ENCODE measurements around the gene PATJ. TPM values are rescaled to one million over a fixed set of nuclear protein-coding genes. Genes with fewer than 3 reads are reported as not detected.
"Not testable (repeated sequence)": the region's sequence is repeated elsewhere in the genome, so short reads cannot be mapped to it uniquely, and the experiment has no call there.

PATJ gene
- total RNA-seq: 10 to 100 TPM; 25.7 to 37.4 (median 31.8) TPM

- H3K27ac ChIP-seq (replicated peaks in 1 of 4): peak within 1 kb of the TSS; percentile 95 to 98 (median 98)
- no peak for TF ChIP-seq EP300 (IDR thresholded peaks at IDR 0.05)
- TF ChIP-seq POLR2AphosphoS5 (IDR thresholded peaks at IDR 0.05): no peak
- TF ChIP-seq CTCF (IDR thresholded peaks at IDR 0.05): no peak
- TF ChIP-seq POLR2A (IDR thresholded peaks at IDR 0.05; ENCODE audit: low read depth): no peak
- no peaks in the 10 kb centered on the region for H3K9me3 ChIP-seq
- peak within 1 kb of the TSS; percentile 88 to 99 (median 93) for H3K4me3 ChIP-seq
- peaks cover 4 to 31% (median 27%) of the 10 kb centered on the region in 4 donors for H3K4me1 ChIP-seq
- WGBS: 6% methylated on average over 46 of the region's 54 CpGs
- intact Hi-C loops (cut with DNase I): loop anchor here (10.0 kb wide), 1 partner anchor 93 kb away; no protein-coding TSS in a partner anchor
- H3K27me3 ChIP-seq: no peaks in the 10 kb centered on the region
- no peak for DNase-seq (ENCODE audit: extremely low spot score)
- no peaks in the 10 kb centered on the region for H3K36me3 ChIP-seq
These were observed at the start of gene PATJ for GRCh38 chr1:61741711-61742619. Gene PATJ, plus strand, starts transcription at chr1:61742480. Its CDS starts 20,413 bp downstream, at chr1:61762893.

GRCh38 chr1:61699911-61700851 lies 42.1 kb upstream of the PATJ start:
- Histone ChIP-seq H3K36me3 (peaks cover 16 to 86% (median 57%) of the 10 kb centered on the region in 4 donors), H3K9me3 (no peaks in the 10 kb centered on the region), H3K4me3 (no peak overlapping the region), H3K4me1 (peaks cover 0 to 13% (median 10%) of the 10 kb centered on the region in 4 donors), H3K27ac (replicated peaks in 1 of 4) (peak overlapping the region in 1 of 4 donors; percentile 1), H3K27me3 (no peaks in the 10 kb centered on the region)
- intact Hi-C loops (cut with DNase I): no loop called here
- DNase-seq (ENCODE audit: extremely low spot score): no peak
- TF ChIP-seq POLR2AphosphoS5 (IDR thresholded peaks at IDR 0.05): no peak
- no peak for TF ChIP-seq POLR2A (IDR thresholded peaks at IDR 0.05; ENCODE audit: low read depth)
- TF ChIP-seq CTCF (IDR thresholded peaks at IDR 0.05): no peak
- TF ChIP-seq EP300 (IDR thresholded peaks at IDR 0.05): no peak
- 42% methylated on average over 3 of the region's 3 CpGs for WGBS

GRCh38 chr1:61708953-61709907 lies 33.0 kb upstream of the PATJ start:
- Histone ChIP-seq H3K4me1 (peaks cover 0 to 4% (median 2%) of the 10 kb centered on the region in 4 donors), H3K9me3 (no peaks in the 10 kb centered on the region), H3K4me3 (no peak overlapping the region), H3K27me3 (no peaks in the 10 kb centered on the region), H3K27ac (replicated peaks in 1 of 4) (no peak overlapping the region), H3K36me3 (peaks cover 23 to 60% (median 51%) of the 10 kb centered on the region in 4 donors)
- DNase-seq (ENCODE audit: extremely low spot score): no peak
- 93% methylated on average over 7 of the region's 7 CpGs for WGBS
- intact Hi-C loops (cut with DNase I): no loop called here
- TF ChIP-seq CTCF (IDR thresholded peaks at IDR 0.05): no peak
- no peak for TF ChIP-seq POLR2AphosphoS5 (IDR thresholded peaks at IDR 0.05)
- TF ChIP-seq POLR2A (IDR thresholded peaks at IDR 0.05; ENCODE audit: low read depth): no peak
- TF ChIP-seq EP300 (IDR thresholded peaks at IDR 0.05): no peak

GRCh38 chr1:61709908-61710289 lies 32.4 kb upstream of the PATJ start:
- DNase-seq (ENCODE audit: extremely low spot score): no peak
- Histone ChIP-seq H3K4me3 (no peak overlapping the region), H3K36me3 (peaks cover 23 to 57% (median 45%) of the 10 kb centered on the region in 4 donors), H3K27ac (replicated peaks in 1 of 4) (no peak overlapping the region), H3K27me3 (no peaks in the 10 kb centered on the region), H3K4me1 (peaks cover 0 to 4% (median 2%) of the 10 kb centered on the region in 4 donors), H3K9me3 (no peaks in the 10 kb centered on the region)
- intact Hi-C loops (cut with DNase I): no loop called here
- TF ChIP-seq CTCF (IDR thresholded peaks at IDR 0.05): no peak
- no peak for TF ChIP-seq EP300 (IDR thresholded peaks at IDR 0.05)
- no peak for TF ChIP-seq POLR2AphosphoS5 (IDR thresholded peaks at IDR 0.05)
- no peak for TF ChIP-seq POLR2A (IDR thresholded peaks at IDR 0.05; ENCODE audit: low read depth)
- WGBS: 100% methylated on average over 2 of the region's 2 CpGs

- H3K9me3 ChIP-seq; DNase-seq (ENCODE audit: extremely low spot score); intact Hi-C loops (cut with DNase I); H3K27me3 ChIP-seq; H3K4me1 ChIP-seq; H3K4me3 ChIP-seq; H3K27ac ChIP-seq (replicated peaks in 1 of 4): not testable (repeated sequence)
- WGBS: 81% methylated on average over 4 of the region's 4 CpGs
- peaks cover 21 to 43% (median 32%) of the 10 kb centered on the region in 4 donors for H3K36me3 ChIP-seq
These were observed 31.0 kb upstream of the PATJ start for GRCh38 chr1:61711257-61711656.

All from esophagus muscularis mucosa (tissue), 4 donors.